WTC11 (cell line): ENCODE data around the gene CMTM6. TPM values are rescaled to one million over a fixed set of nuclear protein-coding genes. Genes with fewer than 3 reads are reported as not detected.

Experiments
- ATAC-seq: fragments of 200-7000 bp; cut with Tn5 transposase; 2 replicates; pipeline ENCODE4 v1.10.0; 2021; ENCODE audit warnings: mild to moderate bottlenecking, moderate library complexity
- CTCF ChIA-PET: fragments of 300-600 bp; sonication (Branson Sonifier 250); formaldehyde crosslinking; loops from one replicate; lab custom pipeline; 2021; ENCODE audit warnings: antibody characterized with exemption; lab: Charles Lee
- POLR2A ChIA-PET: fragments of 350-600 bp; sonication (Branson Sonifier 250); formaldehyde crosslinking; loops from one replicate; lab custom pipeline; 2021; ENCODE audit warnings: antibody characterized with exemption; lab: Charles Lee
- DNase-seq: peaks from one replicate; pipeline ENCODE4 v3.0.0; 2021; ENCODE audit warnings: low spot score
- H3K27ac Mint-ChIP-seq: 2 replicates; pipeline ENCODE4 v1.8.0; 2021; ENCODE audit warnings: mixed read lengths
- H3K27me3 Mint-ChIP-seq: 2 replicates; pipeline ENCODE4 v1.8.0; 2021; ENCODE audit warnings: low read depth, mild to moderate bottlenecking, moderate library complexity, mixed read lengths
- H3K36me3 Mint-ChIP-seq: 2 replicates; pipeline ENCODE4 v1.8.0; 2021; ENCODE audit warnings: mixed read lengths
- H3K4me1 Mint-ChIP-seq: 2 replicates; pipeline ENCODE4 v1.8.0; 2022; ENCODE audit warnings: mixed read lengths
- H3K4me3 Mint-ChIP-seq: 2 replicates; pipeline ENCODE4 v1.8.0; 2021; ENCODE audit warnings: mild to moderate bottlenecking, moderate library complexity, mixed read lengths
- H3K9me3 Mint-ChIP-seq: 2 replicates; pipeline ENCODE4 v1.8.0; 2021; ENCODE audit warnings: mixed read lengths
- ETV6 ChIP-seq: sonication (generic); formaldehyde crosslinking; IDR thresholded peaks from 2 replicates; pipeline ENCODE4 v1.8.1; 2022; ENCODE audit warnings: mild to moderate bottlenecking, missing genetic modification reagents
- KAT7 ChIP-seq: sonication (generic); formaldehyde crosslinking; IDR thresholded peaks from 2 replicates; pipeline ENCODE4 v1.8.1; 2023; ENCODE audit warnings: missing genetic modification reagents, mild to moderate bottlenecking, borderline replicate concordance
- MXD4 ChIP-seq: fragments of 250-450 bp; sonication (Bioruptor Pico); IDR thresholded peaks from 2 replicates; pipeline ENCODE4 v1.8.0; 2021; ENCODE audit warnings: mild to moderate bottlenecking, moderate library complexity, borderline replicate concordance
- PRDM15 ChIP-seq: sonication (generic); formaldehyde crosslinking; IDR thresholded peaks from 2 replicates; pipeline ENCODE4 v1.8.0; 2022; ENCODE audit warnings: missing genetic modification reagents
- ZNF423 ChIP-seq: fragments of 250-450 bp; sonication (Bioruptor Pico); IDR thresholded peaks from 2 replicates; pipeline ENCODE4 v2.1.2; 2022; ENCODE audit warnings: mild to moderate bottlenecking, moderate library complexity
- total RNA-seq: library from RNA; stranded (reverse); gene quantifications from 3 replicates; pipeline ENCODE4 v1.2.3, GENCODE V29; 2021
- TF ChIP-seq, protein P1 (sequence below): fragments of 250-450 bp; sonication (Bioruptor Pico); conservative IDR thresholded peaks from 2 replicates; pipeline ENCODE4 v1.9.0; 2021; ENCODE audit warnings: mild to moderate bottlenecking
- TF ChIP-seq, protein P2 (sequence below): sonication (generic); formaldehyde crosslinking; IDR thresholded peaks from 2 replicates; pipeline ENCODE4 v1.8.1; 2022; ENCODE audit warnings: low read depth, mild to moderate bottlenecking, moderate library complexity, missing genetic modification reagents, borderline replicate concordance
- TF ChIP-seq, protein P3 (sequence below): fragments of 250-450 bp; sonication (Bioruptor Pico); IDR thresholded peaks from 2 replicates; pipeline ENCODE4 v1.9.0; 2021; ENCODE audit warnings: mild to moderate bottlenecking, borderline replicate concordance
- TF ChIP-seq, protein P4 (sequence below): sonication (generic); formaldehyde crosslinking; IDR thresholded peaks from 2 replicates; pipeline ENCODE4 v1.8.1; 2023; ENCODE audit warnings: mild to moderate bottlenecking, moderate library complexity, missing genetic modification reagents

CMTM6 gene
- total RNA-seq, 1 experiment from 2014 or later: 42.3 TPM

GRCh38 chr3:32460031-32460749 is 42.5 kb downstream of the CMTM6 start:
- CTCF ChIA-PET: interaction anchor here (0.7 to 2.8 kb wide), 5 partner anchors 12 to 85 kb away, joined by 3 to 23 read pairs (median 4); partner anchors contain the start of gene CMTM7
- no peaks in the 10 kb centered on the region; the same call in 1 of the 2 replicates for H3K36me3 Mint-ChIP-seq
- DNase-seq (peak; percentile 73), ATAC-seq (peak; percentile 92)
- peak overlapping the region; percentile 46 for H3K4me3 Mint-ChIP-seq
- POLR2A ChIA-PET: interaction anchor here (1.1 kb wide), 1 partner anchor 110 kb away, joined by 4 read pairs; the partner anchor contains the start of gene DYNC1LI1
- H3K27ac Mint-ChIP-seq: peak overlapping the region; percentile 85
- peaks cover 26% of the 10 kb centered on the region for H3K4me1 Mint-ChIP-seq
- no peaks in the 10 kb centered on the region for H3K27me3 Mint-ChIP-seq
- H3K9me3 Mint-ChIP-seq: no peaks in the 10 kb centered on the region
- TF ChIP-seq ZNF423 (CRISPR knock-in tag) (no peak), ETV6 (CRISPR knock-in tag) (0 out of 2 replicates have a peak, but pooled peaks have one; percentile 17)
- TF ChIP-seq, protein P1, sequence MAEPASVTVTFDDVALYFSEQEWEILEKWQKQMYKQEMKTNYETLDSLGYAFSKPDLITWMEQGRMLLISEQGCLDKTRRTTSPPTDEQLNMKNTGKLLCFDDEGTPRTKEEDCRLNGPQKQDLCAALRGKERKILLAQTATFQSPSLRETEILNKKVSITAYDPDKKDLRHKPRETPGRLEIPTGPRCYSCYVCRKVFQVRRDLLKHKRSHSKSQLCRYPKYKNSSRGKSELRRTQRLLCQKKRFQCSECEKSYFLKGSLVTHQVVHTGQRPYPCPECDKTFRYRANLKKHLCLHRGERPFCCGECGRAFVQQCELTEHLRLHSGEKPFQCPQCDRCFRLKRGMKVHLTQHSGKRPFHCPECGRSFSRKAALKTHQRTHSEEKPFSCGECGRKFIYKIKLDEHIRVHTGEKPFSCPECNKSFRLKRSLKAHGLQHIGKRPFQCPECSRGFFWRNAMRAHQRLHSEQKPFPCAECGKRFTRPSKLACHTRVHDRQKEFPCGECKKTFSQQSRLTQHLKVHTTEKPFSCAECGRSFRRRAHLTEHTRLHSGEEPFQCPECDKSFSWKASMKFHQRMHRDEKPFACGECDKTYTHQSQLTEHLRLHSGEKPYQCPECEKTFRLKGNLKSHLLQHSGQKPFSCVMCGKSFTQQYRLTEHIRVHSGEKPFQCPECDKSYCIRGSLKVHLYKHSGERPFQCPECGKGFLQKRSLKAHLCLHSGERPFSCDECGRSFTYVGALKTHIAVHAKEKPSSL (CRISPR knock-in tag): no peak
- TF ChIP-seq, protein P2, sequence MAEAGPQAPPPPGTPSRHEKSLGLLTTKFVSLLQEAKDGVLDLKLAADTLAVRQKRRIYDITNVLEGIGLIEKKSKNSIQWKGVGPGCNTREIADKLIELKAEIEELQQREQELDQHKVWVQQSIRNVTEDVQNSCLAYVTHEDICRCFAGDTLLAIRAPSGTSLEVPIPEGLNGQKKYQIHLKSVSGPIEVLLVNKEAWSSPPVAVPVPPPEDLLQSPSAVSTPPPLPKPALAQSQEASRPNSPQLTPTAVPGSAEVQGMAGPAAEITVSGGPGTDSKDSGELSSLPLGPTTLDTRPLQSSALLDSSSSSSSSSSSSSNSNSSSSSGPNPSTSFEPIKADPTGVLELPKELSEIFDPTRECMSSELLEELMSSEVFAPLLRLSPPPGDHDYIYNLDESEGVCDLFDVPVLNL: no peak
- TF ChIP-seq, all 79 proteins: peak for 1

- H3K27ac Mint-ChIP-seq: no peak overlapping the region
- DNase-seq (no peak), ATAC-seq (no peak)
- H3K4me3 Mint-ChIP-seq: no peak overlapping the region
- POLR2A ChIA-PET: interaction anchor here (1.1 kb wide), 1 partner anchor 111 kb away, joined by 4 read pairs; the partner anchor contains the start of gene DYNC1LI1
- no peaks in the 10 kb centered on the region for H3K9me3 Mint-ChIP-seq
- H3K4me1 Mint-ChIP-seq: peaks cover 26% of the 10 kb centered on the region
- TF ChIP-seq, protein P3, sequence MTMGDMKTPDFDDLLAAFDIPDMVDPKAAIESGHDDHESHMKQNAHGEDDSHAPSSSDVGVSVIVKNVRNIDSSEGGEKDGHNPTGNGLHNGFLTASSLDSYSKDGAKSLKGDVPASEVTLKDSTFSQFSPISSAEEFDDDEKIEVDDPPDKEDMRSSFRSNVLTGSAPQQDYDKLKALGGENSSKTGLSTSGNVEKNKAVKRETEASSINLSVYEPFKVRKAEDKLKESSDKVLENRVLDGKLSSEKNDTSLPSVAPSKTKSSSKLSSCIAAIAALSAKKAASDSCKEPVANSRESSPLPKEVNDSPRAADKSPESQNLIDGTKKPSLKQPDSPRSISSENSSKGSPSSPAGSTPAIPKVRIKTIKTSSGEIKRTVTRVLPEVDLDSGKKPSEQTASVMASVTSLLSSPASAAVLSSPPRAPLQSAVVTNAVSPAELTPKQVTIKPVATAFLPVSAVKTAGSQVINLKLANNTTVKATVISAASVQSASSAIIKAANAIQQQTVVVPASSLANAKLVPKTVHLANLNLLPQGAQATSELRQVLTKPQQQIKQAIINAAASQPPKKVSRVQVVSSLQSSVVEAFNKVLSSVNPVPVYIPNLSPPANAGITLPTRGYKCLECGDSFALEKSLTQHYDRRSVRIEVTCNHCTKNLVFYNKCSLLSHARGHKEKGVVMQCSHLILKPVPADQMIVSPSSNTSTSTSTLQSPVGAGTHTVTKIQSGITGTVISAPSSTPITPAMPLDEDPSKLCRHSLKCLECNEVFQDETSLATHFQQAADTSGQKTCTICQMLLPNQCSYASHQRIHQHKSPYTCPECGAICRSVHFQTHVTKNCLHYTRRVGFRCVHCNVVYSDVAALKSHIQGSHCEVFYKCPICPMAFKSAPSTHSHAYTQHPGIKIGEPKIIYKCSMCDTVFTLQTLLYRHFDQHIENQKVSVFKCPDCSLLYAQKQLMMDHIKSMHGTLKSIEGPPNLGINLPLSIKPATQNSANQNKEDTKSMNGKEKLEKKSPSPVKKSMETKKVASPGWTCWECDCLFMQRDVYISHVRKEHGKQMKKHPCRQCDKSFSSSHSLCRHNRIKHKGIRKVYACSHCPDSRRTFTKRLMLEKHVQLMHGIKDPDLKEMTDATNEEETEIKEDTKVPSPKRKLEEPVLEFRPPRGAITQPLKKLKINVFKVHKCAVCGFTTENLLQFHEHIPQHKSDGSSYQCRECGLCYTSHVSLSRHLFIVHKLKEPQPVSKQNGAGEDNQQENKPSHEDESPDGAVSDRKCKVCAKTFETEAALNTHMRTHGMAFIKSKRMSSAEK (CRISPR knock-in tag): no peak
- TF ChIP-seq MXD4 (CRISPR knock-in tag): no peak
- peak; percentile 49 for TF ChIP-seq PRDM15 (CRISPR knock-in tag)
- TF ChIP-seq KAT7 (CRISPR knock-in tag): no peak
- TF ChIP-seq, protein P4, sequence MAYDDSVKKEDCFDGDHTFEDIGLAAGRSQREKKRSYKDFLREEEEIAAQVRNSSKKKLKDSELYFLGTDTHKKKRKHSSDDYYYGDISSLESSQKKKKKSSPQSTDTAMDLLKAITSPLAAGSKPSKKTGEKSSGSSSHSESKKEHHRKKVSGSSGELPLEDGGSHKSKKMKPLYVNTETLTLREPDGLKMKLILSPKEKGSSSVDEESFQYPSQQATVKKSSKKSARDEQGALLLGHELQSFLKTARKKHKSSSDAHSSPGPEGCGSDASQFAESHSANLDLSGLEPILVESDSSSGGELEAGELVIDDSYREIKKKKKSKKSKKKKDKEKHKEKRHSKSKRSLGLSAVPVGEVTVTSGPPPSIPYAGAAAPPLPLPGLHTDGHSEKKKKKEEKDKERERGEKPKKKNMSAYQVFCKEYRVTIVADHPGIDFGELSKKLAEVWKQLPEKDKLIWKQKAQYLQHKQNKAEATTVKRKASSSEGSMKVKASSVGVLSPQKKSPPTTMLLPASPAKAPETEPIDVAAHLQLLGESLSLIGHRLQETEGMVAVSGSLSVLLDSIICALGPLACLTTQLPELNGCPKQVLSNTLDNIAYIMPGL (CRISPR knock-in tag): no peak
- no peaks in the 10 kb centered on the region; the same call in 1 of the 2 replicates for H3K36me3 Mint-ChIP-seq
- H3K27me3 Mint-ChIP-seq: no peaks in the 10 kb centered on the region
- CTCF ChIA-PET: interaction anchor here (0.9 to 2.8 kb wide), 5 partner anchors 8 to 85 kb away, joined by 3 to 23 read pairs (median 5); partner anchors contain the start of gene CMTM7
Measured at GRCh38 chr3:32459450-32459849, 43.2 kb downstream of the CMTM6 start.
